DOHH2 (cell line): Measurements from ENCODE around the gene GGN.

Experiments
- CTCF ChIP-seq: fragments of 200-600 bp; sonication (generic); IDR thresholded peaks from one replicate; pipeline ENCODE4 v1.5.1; 2014; ENCODE audit warnings: antibody characterized with exemption, mild to moderate bottlenecking, low read depth, low read length; ENCODE audit not compliant: poor library complexity, severe bottlenecking
- EZH2phosphoT487 ChIP-seq: fragments of 200-600 bp; sonication (generic); IDR thresholded peaks from 2 replicates; pipeline ENCODE4 v1.6.1; 2017; ENCODE audit warnings: borderline replicate concordance, mild to moderate bottlenecking, antibody characterized with exemption, low read length, moderate library complexity, mixed read lengths

GRCh38 chr19:38336638-38337359 is 51.0 kb downstream of the GGN start:
- TF ChIP-seq CTCF (no peak), EZH2phosphoT487 (no peak)
